Measurements from ENCODE around the gene MKI67.

The MKI67 gene

GRCh38 chr10:128114901-128115300, 11.3 kb downstream of the MKI67 start:
- Histone ChIP-seq H3K36me3 (ENCODE audit: insufficient read depth, low read length) (peaks cover 93% of the 10 kb centered on the region), H3K9me3 (ENCODE audit: low read length) (no peaks in the 10 kb centered on the region), H3K4me1 (ENCODE audit: insufficient read depth, low read length) (no peaks in the 10 kb centered on the region), H3K27me3 (ENCODE audit: insufficient read depth, low read length) (no peaks in the 10 kb centered on the region), H2AFZ (ENCODE audit: low read depth, low read length) (no peak overlapping the region), H3K4me3 (ENCODE audit: low read length) (no peak overlapping the region)

GRCh38 chr10:128113026-128113425, 13.2 kb downstream of the MKI67 start:
- Histone ChIP-seq H3K27me3 (ENCODE audit: insufficient read depth, low read length) (no peaks in the 10 kb centered on the region), H2AFZ (ENCODE audit: low read depth, low read length) (no peak overlapping the region), H3K4me3 (ENCODE audit: low read length) (no peak overlapping the region), H3K36me3 (ENCODE audit: insufficient read depth, low read length) (peaks cover 96% of the 10 kb centered on the region), H3K4me1 (ENCODE audit: insufficient read depth, low read length) (no peaks in the 10 kb centered on the region), H3K9me3 (ENCODE audit: low read length) (no peaks in the 10 kb centered on the region)

GRCh38 chr10:128111696-128112095, 14.5 kb downstream of the MKI67 start:
- H3K4me1 ChIP-seq (ENCODE audit: insufficient read depth, low read length), result no peaks in the 10 kb centered on the region
- no peaks in the 10 kb centered on the region for H3K27me3 ChIP-seq (ENCODE audit: insufficient read depth, low read length)
- no peak overlapping the region for H2AFZ ChIP-seq (ENCODE audit: low read depth, low read length)
- H3K9me3 ChIP-seq (ENCODE audit: low read length), result no peaks in the 10 kb centered on the region
- peaks cover 99% of the 10 kb centered on the region for H3K36me3 ChIP-seq (ENCODE audit: insufficient read depth, low read length)
- H3K4me3 ChIP-seq (ENCODE audit: low read length), result no peak overlapping the region

- Histone ChIP-seq H2AFZ (ENCODE audit: low read depth, low read length) (no peak overlapping the region), H3K9me3 (ENCODE audit: low read length) (no peaks in the 10 kb centered on the region), H3K4me1 (ENCODE audit: insufficient read depth, low read length) (no peaks in the 10 kb centered on the region), H3K4me3 (ENCODE audit: low read length) (no peak overlapping the region), H3K36me3 (ENCODE audit: insufficient read depth, low read length) (peaks cover 99% of the 10 kb centered on the region), H3K27me3 (ENCODE audit: insufficient read depth, low read length) (no peaks in the 10 kb centered on the region)
Measured at GRCh38 chr10:128110339-128110738, 15.9 kb downstream of the MKI67 start.

GRCh38 chr10:128109707-128110106, 16.5 kb downstream of the MKI67 start:
- no peaks in the 10 kb centered on the region for H3K9me3 ChIP-seq (ENCODE audit: low read length)
- no peaks in the 10 kb centered on the region for H3K27me3 ChIP-seq (ENCODE audit: insufficient read depth, low read length)
- H2AFZ ChIP-seq (ENCODE audit: low read depth, low read length), result no peak overlapping the region
- H3K36me3 ChIP-seq (ENCODE audit: insufficient read depth, low read length), result peaks cover 99% of the 10 kb centered on the region
- no peak overlapping the region for H3K4me3 ChIP-seq (ENCODE audit: low read length)
- no peaks in the 10 kb centered on the region for H3K4me1 ChIP-seq (ENCODE audit: insufficient read depth, low read length)

GRCh38 chr10:128105383-128105782, 20.8 kb downstream of the MKI67 start:
- Histone ChIP-seq H3K4me1 (ENCODE audit: insufficient read depth, low read length) (no peaks in the 10 kb centered on the region), H3K27me3 (ENCODE audit: insufficient read depth, low read length) (no peaks in the 10 kb centered on the region), H3K36me3 (ENCODE audit: insufficient read depth, low read length) (peaks cover 99% of the 10 kb centered on the region), H2AFZ (ENCODE audit: low read depth, low read length) (no peak overlapping the region), H3K9me3 (ENCODE audit: low read length) (no peaks in the 10 kb centered on the region), H3K4me3 (ENCODE audit: low read length) (no peak overlapping the region)

- Histone ChIP-seq H2AFZ (ENCODE audit: low read depth, low read length) (no peak overlapping the region), H3K36me3 (ENCODE audit: insufficient read depth, low read length) (peaks cover 97% of the 10 kb centered on the region), H3K27me3 (ENCODE audit: insufficient read depth, low read length) (no peaks in the 10 kb centered on the region), H3K4me3 (ENCODE audit: low read length) (no peak overlapping the region), H3K4me1 (ENCODE audit: insufficient read depth, low read length) (no peaks in the 10 kb centered on the region), H3K9me3 (ENCODE audit: low read length) (no peaks in the 10 kb centered on the region)
Measured at GRCh38 chr10:128103229-128103714, 23.0 kb downstream of the MKI67 start.

- Histone ChIP-seq H3K9me3 (ENCODE audit: low read length) (no peaks in the 10 kb centered on the region), H2AFZ (ENCODE audit: low read depth, low read length) (no peak overlapping the region), H3K27me3 (ENCODE audit: insufficient read depth, low read length) (no peaks in the 10 kb centered on the region), H3K4me3 (ENCODE audit: low read length) (no peak overlapping the region), H3K36me3 (ENCODE audit: insufficient read depth, low read length) (peaks cover 97% of the 10 kb centered on the region), H3K4me1 (ENCODE audit: insufficient read depth, low read length) (no peaks in the 10 kb centered on the region)
Measured at GRCh38 chr10:128102480-128103228, 23.6 kb downstream of the MKI67 start.

GRCh38 chr10:128101901-128102300, 24.3 kb downstream of the MKI67 start:
- Histone ChIP-seq H3K4me3 (ENCODE audit: low read length) (no peak overlapping the region), H2AFZ (ENCODE audit: low read depth, low read length) (no peak overlapping the region), H3K4me1 (ENCODE audit: insufficient read depth, low read length) (no peaks in the 10 kb centered on the region), H3K36me3 (ENCODE audit: insufficient read depth, low read length) (peaks cover 97% of the 10 kb centered on the region), H3K27me3 (ENCODE audit: insufficient read depth, low read length) (no peaks in the 10 kb centered on the region), H3K9me3 (ENCODE audit: low read length) (no peaks in the 10 kb centered on the region)

GRCh38 chr10:128099901-128100300, 26.3 kb downstream of the MKI67 start:
- peaks cover 80% of the 10 kb centered on the region for H3K36me3 ChIP-seq (ENCODE audit: insufficient read depth, low read length)
- no peaks in the 10 kb centered on the region for H3K27me3 ChIP-seq (ENCODE audit: insufficient read depth, low read length)
- no peak overlapping the region for H3K4me3 ChIP-seq (ENCODE audit: low read length)
- no peaks in the 10 kb centered on the region for H3K9me3 ChIP-seq (ENCODE audit: low read length)
- H3K4me1 ChIP-seq (ENCODE audit: insufficient read depth, low read length), result no peaks in the 10 kb centered on the region
- no peak overlapping the region for H2AFZ ChIP-seq (ENCODE audit: low read depth, low read length)

- no peaks in the 10 kb centered on the region for H3K27me3 ChIP-seq (ENCODE audit: insufficient read depth, low read length)
- H3K9me3 ChIP-seq (ENCODE audit: low read length), result no peaks in the 10 kb centered on the region
- no peaks in the 10 kb centered on the region for H3K4me1 ChIP-seq (ENCODE audit: insufficient read depth, low read length)
- H3K4me3 ChIP-seq (ENCODE audit: low read length), result no peak overlapping the region
- no peak overlapping the region for H2AFZ ChIP-seq (ENCODE audit: low read depth, low read length)
- H3K36me3 ChIP-seq (ENCODE audit: insufficient read depth, low read length), result peaks cover 67% of the 10 kb centered on the region
Measured at GRCh38 chr10:128098631-128099030, 27.6 kb downstream of the MKI67 start.

GRCh38 chr10:128097783-128098182, 28.4 kb downstream of the MKI67 start:
- Histone ChIP-seq H3K4me3 (ENCODE audit: low read length) (no peak overlapping the region), H2AFZ (ENCODE audit: low read depth, low read length) (no peak overlapping the region), H3K27me3 (ENCODE audit: insufficient read depth, low read length) (no peaks in the 10 kb centered on the region), H3K36me3 (ENCODE audit: insufficient read depth, low read length) (peaks cover 59% of the 10 kb centered on the region), H3K9me3 (ENCODE audit: low read length) (no peaks in the 10 kb centered on the region), H3K4me1 (ENCODE audit: insufficient read depth, low read length) (no peaks in the 10 kb centered on the region)

- H3K9me3 ChIP-seq (ENCODE audit: low read length), result no peaks in the 10 kb centered on the region
Measured at GRCh38 chr10:128096486-128097199, 29.6 kb downstream of the MKI67 start.

More at GRCh38 chr10:128096486-128097199, 29.6 kb downstream of the MKI67 start:
- H3K4me3 ChIP-seq (ENCODE audit: low read length), result no peak overlapping the region
- no peaks in the 10 kb centered on the region for H3K4me1 ChIP-seq (ENCODE audit: insufficient read depth, low read length)
- H3K27me3 ChIP-seq (ENCODE audit: insufficient read depth, low read length), result no peaks in the 10 kb centered on the region
- peaks cover 47% of the 10 kb centered on the region for H3K36me3 ChIP-seq (ENCODE audit: insufficient read depth, low read length)
- H2AFZ ChIP-seq (ENCODE audit: low read depth, low read length), result no peak overlapping the region

Measured in neuron (in vitro differentiated cells).